H9 (cell line): ENCODE data around the gene SSTR3. TPM values are rescaled to one million over a fixed set of nuclear protein-coding genes. Genes with fewer than 3 reads are reported as not detected.

ENCODE experiments used
- DNase-seq: peaks from one replicate; pipeline ENCODE4 v3.0.0-alpha.2; 2017
- H2AFZ ChIP-seq: one replicate; pipeline ENCODE4 v1.6.1; 2013; ENCODE audit warnings: mild to moderate bottlenecking, low read length, control low read depth, moderate library complexity
- H2AK5ac ChIP-seq: 2 replicates; pipeline ENCODE4 v1.6.1; 2013; ENCODE audit warnings: low read length, control low read depth, mixed read lengths; ENCODE audit not compliant: insufficient read length
- H2BK120ac ChIP-seq: one replicate; pipeline ENCODE4 v1.6.1; 2013; ENCODE audit warnings: low read depth, mild to moderate bottlenecking, low read length, control low read depth, inconsistent platforms; ENCODE audit not compliant: poor library complexity, severe bottlenecking
- H2BK12ac ChIP-seq: 2 replicates; pipeline ENCODE4 v1.6.1; 2013; ENCODE audit warnings: low read length, control low read depth, mixed read lengths, low read depth; ENCODE audit not compliant: insufficient read length
- H2BK15ac ChIP-seq: 2 replicates; pipeline ENCODE4 v1.6.1; 2013; ENCODE audit warnings: low read depth, low read length, control low read depth
- H2BK20ac ChIP-seq: one replicate; pipeline ENCODE4 v1.6.1; 2013; ENCODE audit warnings: low read depth, mild to moderate bottlenecking, low read length, control low read depth, inconsistent platforms; ENCODE audit not compliant: poor library complexity, severe bottlenecking
- H2BK5ac ChIP-seq: 2 replicates; pipeline ENCODE4 v1.6.1; 2013; ENCODE audit warnings: low read length, control low read depth, mixed read lengths; ENCODE audit not compliant: insufficient read length
- H3K14ac ChIP-seq: 2 replicates; pipeline ENCODE4 v1.6.1; 2013; ENCODE audit warnings: low read length, control low read depth; ENCODE audit not compliant: insufficient read depth
- H3K18ac ChIP-seq: 2 replicates; pipeline ENCODE4 v1.6.1; 2013; ENCODE audit warnings: low read depth, mild to moderate bottlenecking, mixed read lengths, low read length, control low read depth; ENCODE audit not compliant: insufficient read length
- H3K23ac ChIP-seq: 2 replicates; pipeline ENCODE4 v1.6.1; 2013; ENCODE audit warnings: low read length, control low read depth, mixed read lengths, low read depth; ENCODE audit not compliant: insufficient read length
- H3K23me2 ChIP-seq: 2 replicates; pipeline ENCODE4 v1.6.1; 2013; ENCODE audit warnings: low read depth, mild to moderate bottlenecking, mixed read lengths, low read length, control low read depth; ENCODE audit not compliant: insufficient read length, poor library complexity, severe bottlenecking
- H3K27ac ChIP-seq: 2 replicates; pipeline ENCODE4 v1.5.1; 2013; ENCODE audit warnings: low read length, control low read depth, mixed read lengths, low read depth; ENCODE audit not compliant: insufficient read length
- H3K27me3 ChIP-seq: 2 replicates; pipeline ENCODE4 v1.6.1; 2013; ENCODE audit warnings: low read length, control low read depth, inconsistent platforms; ENCODE audit not compliant: insufficient read depth
- H3K4ac ChIP-seq: 2 replicates; pipeline ENCODE4 v1.6.1; 2013; ENCODE audit warnings: low read depth, mild to moderate bottlenecking, control low read depth, inconsistent platforms, low read length, moderate library complexity
- H3K4me1 ChIP-seq: 2 replicates; pipeline ENCODE4 v1.6.1; 2013; ENCODE audit warnings: low read length, control low read depth, inconsistent platforms; ENCODE audit not compliant: insufficient read depth
- H3K4me2 ChIP-seq: 2 replicates; pipeline ENCODE4 v1.6.1; 2013; ENCODE audit warnings: low read length, control low read depth, mixed read lengths; ENCODE audit not compliant: insufficient read length, insufficient read depth
- H3K56ac ChIP-seq: 2 replicates; pipeline ENCODE4 v1.6.1; 2013; ENCODE audit warnings: low read depth, mild to moderate bottlenecking, mixed read lengths, low read length, control low read depth; ENCODE audit not compliant: insufficient read length
- H3K79me1 ChIP-seq: 2 replicates; pipeline ENCODE4 v1.6.1; 2013; ENCODE audit warnings: low read depth, mild to moderate bottlenecking, moderate library complexity, low read length, control low read depth, inconsistent platforms; ENCODE audit not compliant: insufficient read depth, poor library complexity, severe bottlenecking
- H3K79me2 ChIP-seq: 2 replicates; pipeline ENCODE4 v1.6.1; 2013; ENCODE audit warnings: low read length, control low read depth, inconsistent platforms; ENCODE audit not compliant: insufficient read depth
- H3K9ac ChIP-seq: 2 replicates; pipeline ENCODE4 v1.6.1; 2013; ENCODE audit warnings: low read length, control low read depth, mixed read lengths; ENCODE audit not compliant: insufficient read length; ENCODE audit errors: extremely low read depth
- H3K9me3 ChIP-seq: one replicate; pipeline ENCODE4 v1.6.1; 2013; ENCODE audit warnings: low read depth, low read length, inconsistent platforms; ENCODE audit not compliant: control insufficient read depth
- H3T11ph ChIP-seq: one replicate; pipeline ENCODE4 v1.6.1; 2013; ENCODE audit warnings: mild to moderate bottlenecking, low read length, control low read depth, inconsistent platforms
- H4K20me1 ChIP-seq: one replicate; pipeline ENCODE4 v1.6.1; 2013; ENCODE audit not compliant: control insufficient read depth, insufficient read length, insufficient read depth
- H4K5ac ChIP-seq: 2 replicates; pipeline ENCODE4 v1.6.1; 2013; ENCODE audit warnings: low read depth, mild to moderate bottlenecking, mixed read lengths, low read length, control low read depth; ENCODE audit not compliant: insufficient read length
- H4K8ac ChIP-seq: replicated peaks from 2 replicates; pipeline ENCODE4 v1.6.1; 2013; ENCODE audit warnings: low read length, control low read depth, mixed read lengths, low read depth; ENCODE audit not compliant: insufficient read length
- H4K91ac ChIP-seq: 2 replicates; pipeline ENCODE4 v1.6.1; 2013; ENCODE audit warnings: low read depth, mild to moderate bottlenecking, moderate library complexity, mixed read lengths, low read length, control low read depth; ENCODE audit not compliant: insufficient read length
- H3K27ac Mint-ChIP-seq, 3 experiments: 2 replicates in 2 of 3; 3 replicates in 1 of 3; pipeline ENCODE4 v1.8.0; 2020 to 2021; ENCODE audit warnings: mixed read lengths in 3 of 3, mild to moderate bottlenecking in 1 of 3, moderate library complexity in 1 of 3
- H3K27me3 Mint-ChIP-seq: 2 replicates; pipeline ENCODE4 v1.8.0; 2021; ENCODE audit warnings: low read depth, mild to moderate bottlenecking, moderate library complexity, mixed read lengths
- H3K36me3 Mint-ChIP-seq, 3 experiments: 2 replicates in 2 of 3; 3 replicates in 1 of 3; pipeline ENCODE4 v1.8.0; 2020 to 2021; ENCODE audit warnings: low read depth in 3 of 3, mixed read lengths in 3 of 3; ENCODE audit not compliant: insufficient read depth in 1 of 3
- H3K4me1 Mint-ChIP-seq, 2 experiments: 2 replicates each; pipeline ENCODE4 v1.8.0; 2020; ENCODE audit warnings: mixed read lengths in 2 of 2
- H3K4me3 Mint-ChIP-seq, 2 experiments: 2 replicates in 1 of 2; 3 replicates in 1 of 2; pipeline ENCODE4 v1.8.0; 2020 to 2021; ENCODE audit warnings: mild to moderate bottlenecking in 2 of 2, mixed read lengths in 2 of 2, moderate library complexity in 1 of 2
- H3K9me3 Mint-ChIP-seq, 2 experiments: 2 replicates in 1 of 2; 3 replicates in 1 of 2; pipeline ENCODE4 v1.8.0; 2020; ENCODE audit warnings: mild to moderate bottlenecking in 2 of 2, mixed read lengths in 2 of 2, moderate library complexity in 1 of 2
- WGBS: extraction: QIAGEN DNeasy Blood & Tissue Kit; methylation state at CpG from one replicate; pipeline ENCODE4 v1.1.7; 2013; ENCODE audit warnings: missing lambda C conversion rate, low lambda C conversion rate, mixed read lengths; ENCODE audit not compliant: insufficient read length; ENCODE audit errors: extremely low coverage; 5-methylcytosine and 5-hydroxymethylcytosine counted together
- total RNA-seq: library from RNA; stranded (reverse); gene quantifications from 2 replicates; pipeline ENCODE4 v1.2.1, GENCODE V29; 2021
- TF ChIP-seq, protein P1 (sequence below): fragments of 200-600 bp; sonication (generic); conservative IDR thresholded peaks from 3 replicates; pipeline ENCODE4 v1.8.0; 2021; ENCODE audit warnings: antibody characterized with exemption, mild to moderate bottlenecking

SSTR3 gene
- total RNA-seq, 1 experiment from 2014 or later, result 0.68 TPM

DNA sequence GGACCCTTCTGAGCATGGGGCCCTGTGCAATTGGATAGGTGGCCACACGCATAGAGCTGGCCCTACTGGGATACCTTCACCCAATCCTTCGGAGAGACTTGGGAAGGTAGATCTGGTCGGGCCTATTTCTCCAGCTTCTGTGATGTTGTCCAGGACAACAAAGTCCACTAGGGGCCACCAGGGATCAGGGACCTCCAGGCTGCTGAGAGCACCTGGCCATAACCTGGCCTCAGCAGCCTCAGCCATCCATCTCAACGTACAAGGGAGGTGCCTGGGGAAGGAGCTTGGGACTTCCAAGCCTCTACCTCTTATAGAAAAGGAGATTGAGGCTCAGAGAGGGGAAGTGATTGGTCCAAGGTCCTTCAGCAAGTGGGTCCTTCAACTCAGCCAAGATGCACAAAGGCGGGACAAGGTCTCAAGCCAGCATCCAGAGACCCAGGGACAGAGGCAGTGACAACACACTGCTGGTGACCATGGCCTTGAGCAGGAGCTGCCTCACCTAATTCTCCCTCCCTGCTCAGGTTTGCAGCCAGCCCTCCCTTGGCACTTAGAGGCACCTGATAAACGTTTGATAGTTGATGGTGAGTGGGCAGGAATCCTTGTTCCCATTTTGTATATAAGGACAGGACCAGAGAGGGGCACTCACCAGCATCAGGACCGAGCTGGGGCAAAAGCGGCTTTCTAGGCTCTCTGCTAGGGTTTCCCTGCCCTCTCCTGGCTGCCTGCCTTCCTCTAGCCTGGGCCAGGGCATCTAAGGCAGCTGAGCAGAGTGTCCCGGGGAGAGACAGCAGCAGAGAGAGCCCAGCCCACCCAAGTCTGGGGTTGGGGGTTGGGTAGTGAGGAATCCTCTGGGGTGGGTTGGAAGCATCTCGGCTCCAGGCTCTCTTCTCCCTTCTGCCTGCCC lies 27.3 kb upstream of the SSTR3 start:
- H3K4me2 ChIP-seq, result no peak overlapping the region
- no peak for DNase-seq
- H3K79me1 ChIP-seq, result no peaks in the 10 kb centered on the region
- no peaks in the 10 kb centered on the region for H3K79me2 ChIP-seq
- H3K4me1 Mint-ChIP-seq, result peaks cover 15 to 39% of the 10 kb centered on the region in 2 experiments
- no peaks in the 10 kb centered on the region for H3K36me3 Mint-ChIP-seq
- H3K9me3 ChIP-seq, result no peaks in the 10 kb centered on the region
- H3K18ac ChIP-seq, result no peak overlapping the region
- H2BK20ac ChIP-seq, result no peak overlapping the region
- H3K27me3 ChIP-seq, result no peaks in the 10 kb centered on the region
- no peak overlapping the region for H2AK5ac ChIP-seq
- H2BK5ac ChIP-seq, result no peak overlapping the region
- H3K14ac ChIP-seq, result no peak overlapping the region
- no peak overlapping the region for H4K8ac ChIP-seq
- no peak overlapping the region; the same call in 1 of the 2 replicates for H3K4ac ChIP-seq
- H4K91ac ChIP-seq, result no peak overlapping the region
- peaks cover 13% of the 10 kb centered on the region for H3K27me3 Mint-ChIP-seq
- no CpG with 5 or more reads among the region's 10 CpGs for WGBS
- H2BK12ac ChIP-seq, result no peak overlapping the region
- no peak overlapping the region for H2AFZ ChIP-seq
- no peak overlapping the region for H3K9ac ChIP-seq
- H3K23me2 ChIP-seq, result no peaks in the 10 kb centered on the region
- H3K27ac ChIP-seq, result no peak overlapping the region
- H2BK15ac ChIP-seq, result no peak overlapping the region
- H3K23ac ChIP-seq, result no peak overlapping the region
- H3T11ph ChIP-seq, result no peak overlapping the region
- TF ChIP-seq, protein P1, sequence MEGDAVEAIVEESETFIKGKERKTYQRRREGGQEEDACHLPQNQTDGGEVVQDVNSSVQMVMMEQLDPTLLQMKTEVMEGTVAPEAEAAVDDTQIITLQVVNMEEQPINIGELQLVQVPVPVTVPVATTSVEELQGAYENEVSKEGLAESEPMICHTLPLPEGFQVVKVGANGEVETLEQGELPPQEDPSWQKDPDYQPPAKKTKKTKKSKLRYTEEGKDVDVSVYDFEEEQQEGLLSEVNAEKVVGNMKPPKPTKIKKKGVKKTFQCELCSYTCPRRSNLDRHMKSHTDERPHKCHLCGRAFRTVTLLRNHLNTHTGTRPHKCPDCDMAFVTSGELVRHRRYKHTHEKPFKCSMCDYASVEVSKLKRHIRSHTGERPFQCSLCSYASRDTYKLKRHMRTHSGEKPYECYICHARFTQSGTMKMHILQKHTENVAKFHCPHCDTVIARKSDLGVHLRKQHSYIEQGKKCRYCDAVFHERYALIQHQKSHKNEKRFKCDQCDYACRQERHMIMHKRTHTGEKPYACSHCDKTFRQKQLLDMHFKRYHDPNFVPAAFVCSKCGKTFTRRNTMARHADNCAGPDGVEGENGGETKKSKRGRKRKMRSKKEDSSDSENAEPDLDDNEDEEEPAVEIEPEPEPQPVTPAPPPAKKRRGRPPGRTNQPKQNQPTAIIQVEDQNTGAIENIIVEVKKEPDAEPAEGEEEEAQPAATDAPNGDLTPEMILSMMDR, result no peak
- H3K4me1 ChIP-seq, result no peaks in the 10 kb centered on the region
- H4K5ac ChIP-seq, result no peak overlapping the region
- H3K4me3 Mint-ChIP-seq, result no peak overlapping the region; a peak in 1 of 5 replicates
- peak overlapping the region in 1 of 3 experiments; percentile 48; a peak in 1 of 7 replicates for H3K27ac Mint-ChIP-seq
- no peak overlapping the region for H2BK120ac ChIP-seq
- H4K20me1 ChIP-seq, result no peaks in the 10 kb centered on the region
- no peak overlapping the region for H3K56ac ChIP-seq
- H3K9me3 Mint-ChIP-seq, result no peaks in the 10 kb centered on the region; a peak in 1 of 5 replicates
